Activated naive CD4-positive, alpha-beta T cell treated with anti-CD3 and anti-CD28 coated beads, Interleukin-2, amount 50 U/mL, for 16 hours (primary cell): ENCODE data around the gene LMTK3.
"Not testable (repeated sequence)": the region's sequence is repeated elsewhere in the genome, so short reads cannot be mapped to it uniquely, and the experiment has no call there.

Source experiments
- DNase-seq: peaks from one replicate; pipeline ENCODE4 v3.0.0-alpha.2; 2020

The LMTK3 gene

GRCh38 chr19:48507911-48508439 lies 3.7 kb downstream of the LMTK3 start:
- DNase-seq = no peak

- no peak for DNase-seq
Observed at GRCh38 chr19:48506138-48506733, 5.4 kb downstream of the LMTK3 start.

- DNase-seq = peak; percentile 78
Observed at GRCh38 chr19:48502350-48503018, 9.2 kb downstream of the LMTK3 start.

GRCh38 chr19:48501494-48502349 lies 9.9 kb downstream of the LMTK3 start:
- peak; percentile 63 for DNase-seq

DNA sequence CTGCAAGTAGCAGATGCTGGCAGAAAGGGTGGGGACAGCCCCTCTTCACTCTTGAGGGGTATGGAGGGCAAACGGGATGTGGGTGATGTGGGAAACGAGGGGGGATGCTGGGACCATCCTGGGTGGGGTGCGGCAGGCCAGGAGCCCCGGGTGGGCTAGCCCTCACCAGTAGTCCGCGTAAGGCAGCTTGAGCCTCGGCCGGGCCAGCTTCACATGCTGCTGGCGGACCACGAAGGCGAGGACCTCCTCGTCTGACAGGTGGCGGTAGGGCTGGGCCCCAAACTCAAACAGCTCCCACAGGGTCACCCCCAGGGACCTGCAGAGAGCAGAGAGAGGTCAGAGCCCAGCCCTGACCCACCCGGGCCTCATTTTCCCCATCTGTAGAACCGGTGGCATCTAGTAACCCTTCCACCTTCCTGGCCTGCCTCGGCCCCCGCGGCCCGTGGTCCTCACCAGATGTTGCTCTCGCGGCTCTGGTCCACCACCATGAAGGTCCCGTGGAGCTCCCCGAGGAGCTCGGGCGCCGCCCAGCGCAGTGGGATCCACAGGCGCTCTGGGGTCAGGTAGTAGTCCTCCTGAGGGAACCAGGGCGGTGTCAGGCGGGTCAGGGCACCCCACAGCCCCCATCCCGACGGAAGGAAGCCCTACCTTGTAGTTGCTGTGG lies 10.7 kb downstream of the LMTK3 start:
- no peak for DNase-seq

DNA sequence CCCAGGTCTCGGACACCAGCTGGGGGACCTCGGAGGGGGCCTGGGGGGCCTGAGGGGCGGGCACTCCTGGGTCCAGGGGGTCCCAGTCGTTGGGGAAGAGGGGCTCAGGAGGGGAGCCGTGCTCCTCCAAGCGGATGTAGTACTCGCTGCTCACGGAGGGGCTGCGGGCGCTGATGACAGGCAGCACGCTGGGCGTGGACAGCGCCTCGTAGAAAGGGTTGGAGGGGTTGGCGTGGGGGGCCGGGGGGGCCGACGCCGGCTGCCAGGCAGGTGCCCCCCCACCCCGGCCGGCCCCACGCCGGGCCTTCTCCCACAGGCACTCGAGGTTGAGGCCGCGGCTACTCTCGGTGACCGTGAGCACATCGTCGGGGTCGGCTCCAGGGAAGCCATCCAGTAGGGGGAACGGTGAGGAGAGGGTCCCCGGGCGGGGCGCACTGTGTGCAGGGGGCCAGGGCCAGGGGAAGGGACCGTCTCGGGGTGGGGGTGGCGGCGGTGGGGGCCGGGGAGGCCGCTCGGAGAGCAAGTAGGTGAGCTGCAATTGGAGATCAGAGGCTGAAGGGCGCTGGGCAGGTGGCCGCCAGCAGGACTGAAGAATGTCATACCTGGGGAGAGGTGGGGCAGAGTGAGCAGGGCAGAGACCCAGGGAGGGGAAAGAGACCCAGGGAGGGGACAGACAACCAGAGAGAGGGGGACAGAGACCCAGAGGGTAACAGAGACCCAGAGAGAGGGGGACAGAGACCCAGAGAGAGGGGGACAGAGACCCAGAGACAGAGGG lies 12.1 kb downstream of the LMTK3 start:
- DNase-seq = no peak

DNA sequence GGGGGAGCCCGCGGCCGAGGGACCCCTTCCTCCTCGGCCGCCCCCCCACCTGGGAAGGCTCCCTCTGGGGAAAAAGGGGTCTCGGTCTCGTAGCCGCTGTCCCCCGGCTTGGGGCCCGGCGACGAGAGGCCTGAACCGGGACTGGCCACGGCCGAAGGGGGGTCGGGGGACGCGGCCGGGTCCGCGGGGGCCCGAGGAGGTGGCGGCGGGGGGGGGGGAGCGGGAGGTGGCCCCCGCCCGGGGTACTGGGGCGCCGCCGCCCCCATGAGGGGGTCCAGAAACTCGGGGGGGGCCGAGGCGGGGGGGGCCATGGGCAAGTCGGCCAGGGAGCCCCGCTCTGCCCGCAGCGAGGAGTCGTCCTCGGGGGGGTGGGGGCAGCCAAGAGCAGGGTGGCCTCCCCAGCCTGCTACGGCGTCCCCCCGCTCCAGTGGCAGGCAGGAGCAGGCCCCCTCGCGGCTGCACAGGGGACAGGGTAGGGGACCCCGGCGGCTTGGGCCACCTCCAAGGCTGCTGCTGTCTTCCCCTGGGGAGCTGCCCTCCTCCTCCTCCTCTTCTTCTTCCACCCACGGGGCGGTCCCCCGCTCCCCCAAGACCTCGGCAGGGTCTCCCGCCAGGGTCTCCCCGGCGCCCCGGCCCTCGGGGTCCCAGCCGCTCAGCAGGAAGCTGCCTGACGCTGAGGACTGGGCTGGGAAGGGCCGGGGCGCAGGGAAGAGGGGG lies 12.9 kb downstream of the LMTK3 start:
- DNase-seq = no peak

DNA sequence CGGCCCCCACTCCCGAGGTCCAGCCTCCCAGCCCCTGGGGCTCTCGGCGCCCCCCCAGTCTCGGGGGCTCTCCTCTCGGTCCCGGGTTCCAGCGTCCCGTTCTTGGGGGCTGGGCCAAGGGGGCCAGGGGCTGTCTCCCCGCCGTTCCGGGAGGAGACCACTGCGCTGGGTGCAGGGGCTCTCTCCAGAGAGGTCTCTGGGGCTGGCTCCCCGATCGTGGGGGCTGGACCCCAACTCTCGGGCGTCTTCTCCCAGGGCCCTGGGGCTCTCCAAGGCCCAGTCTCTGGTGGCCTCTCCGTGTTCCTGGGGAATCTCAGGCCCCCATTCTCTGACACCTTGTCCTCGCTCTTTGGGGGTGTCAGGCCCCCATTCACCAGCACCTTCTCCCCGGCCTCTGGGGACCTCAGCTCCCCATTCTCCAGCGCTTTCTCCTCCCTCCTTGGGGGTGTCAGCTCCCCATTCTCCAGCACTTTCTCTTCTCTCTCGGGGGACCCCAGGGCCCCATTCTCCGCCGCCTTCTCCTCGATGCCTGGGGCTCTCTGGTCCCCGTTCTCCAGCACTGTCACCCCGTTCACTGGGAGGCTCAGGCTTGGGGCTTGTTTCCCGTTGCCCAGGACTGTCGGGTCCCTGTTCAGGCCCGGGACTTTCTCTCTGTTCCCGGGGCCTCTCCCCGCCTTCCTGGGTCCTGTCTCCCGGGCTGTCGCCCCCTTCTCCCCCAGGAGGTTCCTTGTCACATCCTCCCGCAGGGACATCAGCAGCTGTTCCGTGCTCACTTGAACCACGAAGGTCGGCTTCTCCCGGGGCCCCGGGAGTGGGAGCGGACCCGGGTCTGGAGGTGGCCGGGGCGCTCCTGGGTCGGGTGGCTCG lies 13.7 kb downstream of the LMTK3 start:
- DNase-seq = no peak

DNA sequence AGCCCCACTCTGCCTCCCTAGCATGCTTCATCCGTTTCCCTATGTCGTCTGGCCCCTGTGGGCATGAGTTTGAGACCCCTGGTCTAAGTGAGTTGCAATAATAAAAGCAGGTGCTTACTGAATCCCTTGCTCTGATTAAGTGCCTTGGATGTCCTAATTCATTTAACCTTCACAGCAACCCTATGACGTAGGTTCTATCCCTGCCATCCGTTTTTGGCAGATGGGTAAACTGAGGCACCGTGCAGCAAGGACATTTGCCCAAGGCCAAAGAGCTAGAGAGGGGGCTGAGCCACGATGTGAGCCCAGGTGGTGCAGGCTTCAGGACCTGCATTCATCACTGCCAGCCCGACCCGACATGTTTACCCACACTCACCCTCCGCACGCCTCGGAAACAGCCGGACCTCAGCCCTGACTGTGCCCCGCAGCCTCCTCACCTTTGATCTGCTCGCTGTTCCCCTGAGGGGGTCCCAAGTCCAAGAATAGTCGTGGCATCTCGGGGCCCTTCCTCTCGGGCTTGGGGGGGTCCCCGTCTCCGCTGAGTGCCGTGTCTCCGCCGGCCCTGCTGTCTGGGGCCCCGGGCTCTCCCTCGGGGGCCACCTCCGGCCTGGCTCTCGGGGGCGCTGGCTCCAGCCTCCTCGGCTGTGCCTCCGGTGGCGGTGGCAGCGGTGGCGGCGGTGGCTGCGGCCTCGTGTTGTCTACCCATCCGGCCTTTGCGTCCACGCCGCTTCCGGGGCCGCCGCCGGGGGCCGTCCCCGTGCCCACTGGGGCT lies 14.5 kb downstream of the LMTK3 start:
- no peak for DNase-seq

DNA sequence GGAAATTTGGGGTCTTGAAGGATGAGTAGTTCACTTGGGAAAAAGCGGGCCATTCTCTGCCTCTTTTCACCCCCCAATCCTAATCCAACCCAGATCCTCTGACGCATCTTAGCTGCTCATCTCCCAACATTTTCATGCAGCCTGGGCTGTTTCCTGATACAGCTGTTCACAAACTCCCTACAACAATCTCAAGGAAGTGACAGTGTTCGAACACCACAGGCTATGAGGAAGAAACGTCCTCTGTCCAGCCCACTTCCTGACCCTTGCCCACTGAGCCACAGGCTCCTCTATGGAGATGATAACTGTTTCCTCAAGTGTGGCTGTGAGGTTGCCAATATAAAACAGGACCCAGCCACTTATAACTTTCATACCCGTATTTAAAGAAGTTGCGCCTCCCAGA lies 16.2 kb downstream of the LMTK3 start:
- no peak for DNase-seq

DNA sequence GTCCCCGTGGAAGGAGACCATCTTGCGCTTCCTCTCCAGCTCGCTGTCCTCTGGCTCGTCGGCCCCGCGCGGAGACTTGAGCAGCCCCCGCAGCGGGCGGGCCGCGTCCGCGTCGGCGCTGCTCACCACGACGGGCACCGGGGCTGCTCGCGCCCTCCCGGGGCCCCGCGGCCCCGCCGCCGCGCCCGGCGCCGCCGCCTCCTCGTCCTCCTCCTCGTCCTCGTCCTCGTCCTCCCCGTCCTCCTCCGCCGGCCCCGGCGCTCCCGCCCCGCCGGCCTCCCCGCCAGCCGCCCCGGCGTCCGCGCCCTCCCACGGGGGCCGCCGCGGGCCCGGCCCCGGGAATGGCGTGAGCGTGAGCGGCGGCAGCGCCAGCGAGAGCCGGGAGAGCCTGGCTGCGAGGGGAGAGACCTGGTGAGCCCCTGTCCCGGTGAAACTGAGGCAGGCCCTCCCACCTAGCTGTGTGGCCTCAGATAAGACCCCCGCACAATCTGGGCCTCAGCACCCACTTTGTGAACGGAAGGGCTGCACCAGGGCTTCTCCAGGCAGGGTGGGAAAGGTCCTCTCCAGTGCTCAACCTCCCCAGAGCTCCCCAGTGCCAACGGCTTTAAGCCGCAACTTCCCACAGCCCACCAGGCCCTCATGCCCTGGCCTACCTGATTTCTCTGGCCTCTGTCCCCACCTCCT lies 17.8 kb downstream of the LMTK3 start:
- no peak for DNase-seq

GRCh38 chr19:48492925-48493717 lies 18.5 kb downstream of the LMTK3 start:
- DNase-seq = peak; percentile 80

DNA sequence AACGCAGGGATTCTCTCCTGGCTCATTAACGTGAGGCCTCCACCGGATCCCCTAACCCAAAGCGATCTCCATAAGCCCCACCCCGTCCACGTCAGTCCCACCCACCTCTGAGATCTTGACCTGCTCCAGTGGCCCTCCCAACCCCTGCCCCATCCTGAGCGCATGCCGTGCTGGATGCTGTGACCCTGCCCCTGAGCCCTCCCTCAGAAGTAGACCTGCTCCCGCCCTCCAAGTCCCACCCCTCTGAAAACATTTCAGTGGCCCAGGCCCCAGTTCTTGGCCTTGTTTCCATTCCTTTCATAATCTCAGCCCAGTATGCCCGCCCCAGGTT lies 19.9 kb downstream of the LMTK3 start:
- DNase-seq = no peak

- peak; percentile 51 for DNase-seq
Observed at GRCh38 chr19:48490981-48491792, 20.4 kb downstream of the LMTK3 start.

GRCh38 chr19:48489608-48490216 lies 21.9 kb downstream of the LMTK3 start:
- peak; percentile 83 for DNase-seq

DNA sequence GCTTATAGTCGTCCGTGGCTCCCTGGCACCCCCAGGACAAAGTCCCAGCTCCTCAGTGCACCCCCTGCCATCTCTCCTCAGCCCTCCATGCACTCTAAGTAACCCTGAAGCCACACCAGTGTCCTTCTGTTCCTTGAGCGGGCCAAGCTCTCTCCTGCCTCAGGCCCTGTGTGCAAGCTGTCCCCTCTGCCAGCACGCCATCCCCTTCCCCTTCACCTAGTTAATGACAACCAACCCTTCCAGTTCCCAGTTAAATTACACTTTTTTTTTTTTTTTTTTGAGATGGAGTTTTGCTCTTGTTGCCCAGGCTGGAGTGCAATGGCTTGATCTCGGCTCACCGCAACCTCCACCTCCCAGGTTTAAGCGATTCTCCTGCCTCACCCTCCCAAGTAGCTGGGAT lies 23.2 kb downstream of the LMTK3 start:
- not testable (repeated sequence) for DNase-seq

GRCh38 chr19:48487948-48488347 lies 23.7 kb downstream of the LMTK3 start:
- DNase-seq = no peak
